WTC11 (cell line): Measurements from ENCODE around the gene DNAJA4. TPM values are rescaled to one million over a fixed set of nuclear protein-coding genes. Genes with fewer than 3 reads are reported as not detected.

Experiments
- ATAC-seq: fragments of 200-7000 bp; cut with Tn5 transposase; 2 replicates; pipeline ENCODE4 v1.10.0; 2021; ENCODE audit warnings: mild to moderate bottlenecking, moderate library complexity
- CTCF ChIA-PET: fragments of 300-600 bp; sonication (Branson Sonifier 250); formaldehyde crosslinking; loops from one replicate; lab custom pipeline; 2021; ENCODE audit warnings: antibody characterized with exemption; lab: Charles Lee
- POLR2A ChIA-PET: fragments of 350-600 bp; sonication (Branson Sonifier 250); formaldehyde crosslinking; loops from one replicate; lab custom pipeline; 2021; ENCODE audit warnings: antibody characterized with exemption; lab: Charles Lee
- DNase-seq: peaks from one replicate; pipeline ENCODE4 v3.0.0; 2021; ENCODE audit warnings: low spot score
- H3K27ac Mint-ChIP-seq: 2 replicates; pipeline ENCODE4 v1.8.0; 2021; ENCODE audit warnings: mixed read lengths
- H3K27me3 Mint-ChIP-seq: 2 replicates; pipeline ENCODE4 v1.8.0; 2021; ENCODE audit warnings: low read depth, mild to moderate bottlenecking, moderate library complexity, mixed read lengths
- H3K36me3 Mint-ChIP-seq: 2 replicates; pipeline ENCODE4 v1.8.0; 2021; ENCODE audit warnings: mixed read lengths
- H3K4me1 Mint-ChIP-seq: 2 replicates; pipeline ENCODE4 v1.8.0; 2022; ENCODE audit warnings: mixed read lengths
- H3K4me3 Mint-ChIP-seq: 2 replicates; pipeline ENCODE4 v1.8.0; 2021; ENCODE audit warnings: mild to moderate bottlenecking, moderate library complexity, mixed read lengths
- H3K9me3 Mint-ChIP-seq: 2 replicates; pipeline ENCODE4 v1.8.0; 2021; ENCODE audit warnings: mixed read lengths
- ATF1 ChIP-seq: sonication (generic); formaldehyde crosslinking; IDR thresholded peaks from 2 replicates; pipeline ENCODE4 v1.8.1; 2023; ENCODE audit warnings: mild to moderate bottlenecking, moderate library complexity, missing genetic modification reagents
- CREM ChIP-seq: sonication (generic); formaldehyde crosslinking; IDR thresholded peaks from 2 replicates; pipeline ENCODE4 v1.8.1; 2022; ENCODE audit warnings: mild to moderate bottlenecking, missing genetic modification reagents, moderate library complexity
- ETV6 ChIP-seq: sonication (generic); formaldehyde crosslinking; IDR thresholded peaks from 2 replicates; pipeline ENCODE4 v1.8.1; 2022; ENCODE audit warnings: mild to moderate bottlenecking, missing genetic modification reagents
- FOXJ3 ChIP-seq: sonication (generic); formaldehyde crosslinking; IDR thresholded peaks from 2 replicates; pipeline ENCODE4 v1.9.0; 2021; ENCODE audit warnings: missing genetic modification reagents, mild to moderate bottlenecking, borderline replicate concordance
- FOXK1 ChIP-seq: sonication (generic); formaldehyde crosslinking; IDR thresholded peaks from 2 replicates; pipeline ENCODE4 v1.8.0; 2022; ENCODE audit warnings: mild to moderate bottlenecking, moderate library complexity, missing genetic modification reagents
- FOXP1 ChIP-seq: sonication (generic); formaldehyde crosslinking; IDR thresholded peaks from 2 replicates; pipeline ENCODE4 v1.8.0; 2022; ENCODE audit warnings: missing genetic modification reagents, mild to moderate bottlenecking, moderate library complexity, borderline replicate concordance
- MXD4 ChIP-seq: fragments of 250-450 bp; sonication (Bioruptor Pico); IDR thresholded peaks from 2 replicates; pipeline ENCODE4 v1.8.0; 2021; ENCODE audit warnings: mild to moderate bottlenecking, moderate library complexity, borderline replicate concordance
- NFATC4 ChIP-seq: fragments of 250-450 bp; sonication (Bioruptor Pico); IDR thresholded peaks from 2 replicates; pipeline ENCODE4 v1.9.0; 2021; ENCODE audit warnings: mild to moderate bottlenecking
- RORB ChIP-seq: fragments of 250-450 bp; sonication (Bioruptor Pico); IDR thresholded peaks from 2 replicates; pipeline ENCODE4 v1.9.0; 2021; ENCODE audit warnings: mild to moderate bottlenecking
- SP1 ChIP-seq: sonication (generic); formaldehyde crosslinking; conservative IDR thresholded peaks from 2 replicates; pipeline ENCODE4 v1.8.1; 2022; ENCODE audit warnings: missing genetic modification reagents
- ZNF317 ChIP-seq: sonication (generic); formaldehyde crosslinking; IDR thresholded peaks from 2 replicates; pipeline ENCODE4 v1.8.1; 2023; ENCODE audit warnings: low read depth, mild to moderate bottlenecking, moderate library complexity, missing genetic modification reagents, borderline replicate concordance
- ZNF416 ChIP-seq: fragments of 250-450 bp; sonication (Bioruptor Pico); IDR thresholded peaks from 2 replicates; pipeline ENCODE4 v1.9.0; 2021; ENCODE audit warnings: mild to moderate bottlenecking, inconsistent platforms
- total RNA-seq: library from RNA; stranded (reverse); gene quantifications from 3 replicates; pipeline ENCODE4 v1.2.3, GENCODE V29; 2021
- TF ChIP-seq, protein P1 (sequence below): sonication (generic); formaldehyde crosslinking; IDR thresholded peaks from 2 replicates; pipeline ENCODE4 v1.8.0; 2023; ENCODE audit warnings: missing genetic modification reagents, mild to moderate bottlenecking, borderline replicate concordance
- TF ChIP-seq, protein P2 (sequence below): sonication (generic); formaldehyde crosslinking; IDR thresholded peaks from 2 replicates; pipeline ENCODE4 v1.8.0; 2022; ENCODE audit warnings: mild to moderate bottlenecking, missing genetic modification reagents
- TF ChIP-seq, protein P3 (sequence below): sonication (generic); formaldehyde crosslinking; conservative IDR thresholded peaks from 2 replicates; pipeline ENCODE4 v1.8.1; 2022; ENCODE audit warnings: mild to moderate bottlenecking, missing genetic modification reagents
- TF ChIP-seq, protein P4 (sequence below): sonication (generic); formaldehyde crosslinking; IDR thresholded peaks from 2 replicates; pipeline ENCODE4 v1.8.1; 2022; ENCODE audit warnings: low read depth, missing genetic modification reagents, borderline replicate concordance
- TF ChIP-seq, protein P5 (sequence below): sonication (generic); formaldehyde crosslinking; IDR thresholded peaks from 2 replicates; pipeline ENCODE4 v1.8.1; 2023; ENCODE audit warnings: mild to moderate bottlenecking, missing genetic modification reagents, borderline replicate concordance
- TF ChIP-seq, protein P6 (sequence below): sonication (generic); formaldehyde crosslinking; IDR thresholded peaks from 2 replicates; pipeline ENCODE4 v1.8.0; 2022; ENCODE audit warnings: mild to moderate bottlenecking, missing genetic modification reagents
- TF ChIP-seq, protein P7 (sequence below): sonication (generic); formaldehyde crosslinking; IDR thresholded peaks from 2 replicates; pipeline ENCODE4 v1.8.1; 2022; ENCODE audit warnings: mild to moderate bottlenecking, missing genetic modification reagents, moderate library complexity, borderline replicate concordance

The DNAJA4 gene
- total RNA-seq, 1 experiment from 2014 or later: 7.8 TPM

DNA sequence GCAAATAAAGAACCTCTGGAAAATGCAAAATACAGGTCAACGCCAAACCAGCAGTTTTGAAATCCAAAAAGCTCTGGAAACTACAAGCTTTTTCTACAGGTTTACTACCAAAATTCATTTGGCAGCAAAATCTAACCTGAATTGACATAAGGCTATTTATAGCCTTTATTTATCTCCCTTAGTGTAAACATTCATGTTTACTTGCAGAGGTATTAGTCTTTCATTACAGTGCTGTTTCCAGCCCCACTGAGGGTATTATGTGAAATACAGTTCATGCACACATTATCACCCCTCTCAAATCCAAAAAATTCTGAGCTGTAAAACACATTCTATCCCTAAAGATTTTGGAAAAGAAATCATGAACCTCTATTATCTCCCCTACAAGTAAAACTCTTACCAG, 27.9 kb downstream of the DNAJA4 start:
- H3K27ac Mint-ChIP-seq: no peak overlapping the region
- ATAC-seq: no peak

DNA sequence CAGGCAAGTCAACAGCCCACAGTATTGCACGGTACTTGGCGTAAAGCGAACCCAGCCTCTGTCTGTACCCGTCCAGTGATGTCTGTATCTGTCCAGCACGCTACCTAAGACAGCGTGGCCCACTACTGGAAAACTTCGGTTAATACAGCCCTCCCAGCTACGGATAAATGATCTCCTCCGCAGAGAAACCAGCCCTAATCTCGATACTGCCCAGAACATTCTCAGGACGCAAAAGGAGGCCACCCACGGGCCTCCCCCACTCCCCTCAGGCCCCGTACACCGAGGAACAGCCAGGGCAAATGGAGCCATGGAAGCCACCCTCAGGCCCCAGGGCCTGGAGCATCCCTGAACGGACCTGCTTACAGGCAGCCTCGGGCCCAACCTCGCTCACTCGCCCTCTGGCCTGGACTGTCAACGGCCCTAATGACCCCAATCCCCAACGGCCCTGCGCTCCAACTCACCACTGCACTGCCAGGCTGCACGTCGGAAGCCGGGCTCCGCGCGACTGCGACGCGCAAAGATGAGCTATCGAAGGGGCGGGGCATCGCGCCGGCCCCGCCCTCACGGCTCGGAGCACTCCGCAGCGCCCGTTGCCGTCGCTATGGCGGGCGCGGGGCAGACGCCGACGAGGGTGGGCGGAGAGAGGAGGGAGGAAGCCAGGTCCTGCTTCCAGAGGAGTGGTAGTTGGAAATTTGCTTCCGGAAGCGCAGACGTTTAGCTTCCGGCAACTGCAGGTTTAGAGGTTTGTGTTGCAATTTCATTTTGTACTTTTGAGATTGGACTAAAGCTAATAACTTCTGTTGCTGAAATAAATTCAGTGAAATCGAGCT, 35.0 kb downstream of the DNAJA4 start, which contains the start of gene SKIC8:
Gene SKIC8 (minus strand): TSS at position 509 of the 830 bp plus-strand sequence. CDS start 3,923 bp downstream, outside the sequence.
- DNase-seq: peak; percentile 91
- POLR2A ChIA-PET: interaction anchor here (0.7 to 1.1 kb wide), 5 partner anchors 138 to 452 kb away, joined by 3 to 5 read pairs (median 3); partner anchors contain the start of genes CHRNA5, HYKK and IREB2
- Mint-ChIP-seq H3K36me3 (peaks cover 4% of the 10 kb centered on the region; the same call in 1 of the 2 replicates), H3K9me3 (no peaks in the 10 kb centered on the region), H3K4me1 (peaks cover 4% of the 10 kb centered on the region), H3K27me3 (peaks cover 12% of the 10 kb centered on the region), H3K27ac (peak within 1 kb of the TSS; percentile 91), H3K4me3 (peak within 1 kb of the TSS; percentile 95)
- CTCF ChIA-PET: interaction anchor here (0.7 to 1.7 kb wide), 22 partner anchors 9 to 512 kb away, joined by 3 to 11 read pairs (median 4); partner anchors contain the start of genes ADAMTS7, CHRNA5, IDH3A and IREB2
- peak; percentile 94 for ATAC-seq
- TF ChIP-seq CREM (CRISPR knock-in tag) (peak; percentile 95), ATF1 (CRISPR knock-in tag) (peak; percentile 50; the same call in 1 of the 2 replicates), FOXJ3 (CRISPR knock-in tag) (no peak), RORB (no peak), ETV6 (CRISPR knock-in tag) (peak; percentile 93), FOXK1 (CRISPR knock-in tag) (peak; percentile 83), ZNF416 (CRISPR knock-in tag) (0 out of 2 replicates have a peak, but pooled peaks have one; percentile 49), SP1 (CRISPR knock-in tag) (peak; percentile 100), FOXP1 (CRISPR knock-in tag) (peak; percentile 70; the same call in 1 of the 2 replicates)
- TF ChIP-seq, protein P1, sequence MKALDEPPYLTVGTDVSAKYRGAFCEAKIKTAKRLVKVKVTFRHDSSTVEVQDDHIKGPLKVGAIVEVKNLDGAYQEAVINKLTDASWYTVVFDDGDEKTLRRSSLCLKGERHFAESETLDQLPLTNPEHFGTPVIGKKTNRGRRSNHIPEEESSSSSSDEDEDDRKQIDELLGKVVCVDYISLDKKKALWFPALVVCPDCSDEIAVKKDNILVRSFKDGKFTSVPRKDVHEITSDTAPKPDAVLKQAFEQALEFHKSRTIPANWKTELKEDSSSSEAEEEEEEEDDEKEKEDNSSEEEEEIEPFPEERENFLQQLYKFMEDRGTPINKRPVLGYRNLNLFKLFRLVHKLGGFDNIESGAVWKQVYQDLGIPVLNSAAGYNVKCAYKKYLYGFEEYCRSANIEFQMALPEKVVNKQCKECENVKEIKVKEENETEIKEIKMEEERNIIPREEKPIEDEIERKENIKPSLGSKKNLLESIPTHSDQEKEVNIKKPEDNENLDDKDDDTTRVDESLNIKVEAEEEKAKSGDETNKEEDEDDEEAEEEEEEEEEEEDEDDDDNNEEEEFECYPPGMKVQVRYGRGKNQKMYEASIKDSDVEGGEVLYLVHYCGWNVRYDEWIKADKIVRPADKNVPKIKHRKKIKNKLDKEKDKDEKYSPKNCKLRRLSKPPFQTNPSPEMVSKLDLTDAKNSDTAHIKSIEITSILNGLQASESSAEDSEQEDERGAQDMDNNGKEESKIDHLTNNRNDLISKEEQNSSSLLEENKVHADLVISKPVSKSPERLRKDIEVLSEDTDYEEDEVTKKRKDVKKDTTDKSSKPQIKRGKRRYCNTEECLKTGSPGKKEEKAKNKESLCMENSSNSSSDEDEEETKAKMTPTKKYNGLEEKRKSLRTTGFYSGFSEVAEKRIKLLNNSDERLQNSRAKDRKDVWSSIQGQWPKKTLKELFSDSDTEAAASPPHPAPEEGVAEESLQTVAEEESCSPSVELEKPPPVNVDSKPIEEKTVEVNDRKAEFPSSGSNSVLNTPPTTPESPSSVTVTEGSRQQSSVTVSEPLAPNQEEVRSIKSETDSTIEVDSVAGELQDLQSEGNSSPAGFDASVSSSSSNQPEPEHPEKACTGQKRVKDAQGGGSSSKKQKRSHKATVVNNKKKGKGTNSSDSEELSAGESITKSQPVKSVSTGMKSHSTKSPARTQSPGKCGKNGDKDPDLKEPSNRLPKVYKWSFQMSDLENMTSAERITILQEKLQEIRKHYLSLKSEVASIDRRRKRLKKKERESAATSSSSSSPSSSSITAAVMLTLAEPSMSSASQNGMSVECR (CRISPR knock-in tag): peak; percentile 76; the same call in 1 of the 2 replicates
- TF ChIP-seq, protein P2, sequence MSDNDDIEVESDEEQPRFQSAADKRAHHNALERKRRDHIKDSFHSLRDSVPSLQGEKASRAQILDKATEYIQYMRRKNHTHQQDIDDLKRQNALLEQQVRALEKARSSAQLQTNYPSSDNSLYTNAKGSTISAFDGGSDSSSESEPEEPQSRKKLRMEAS: peak; percentile 79
- TF ChIP-seq, protein P3, sequence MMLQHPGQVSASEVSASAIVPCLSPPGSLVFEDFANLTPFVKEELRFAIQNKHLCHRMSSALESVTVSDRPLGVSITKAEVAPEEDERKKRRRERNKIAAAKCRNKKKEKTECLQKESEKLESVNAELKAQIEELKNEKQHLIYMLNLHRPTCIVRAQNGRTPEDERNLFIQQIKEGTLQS (CRISPR knock-in tag): no peak
- TF ChIP-seq, protein P4, sequence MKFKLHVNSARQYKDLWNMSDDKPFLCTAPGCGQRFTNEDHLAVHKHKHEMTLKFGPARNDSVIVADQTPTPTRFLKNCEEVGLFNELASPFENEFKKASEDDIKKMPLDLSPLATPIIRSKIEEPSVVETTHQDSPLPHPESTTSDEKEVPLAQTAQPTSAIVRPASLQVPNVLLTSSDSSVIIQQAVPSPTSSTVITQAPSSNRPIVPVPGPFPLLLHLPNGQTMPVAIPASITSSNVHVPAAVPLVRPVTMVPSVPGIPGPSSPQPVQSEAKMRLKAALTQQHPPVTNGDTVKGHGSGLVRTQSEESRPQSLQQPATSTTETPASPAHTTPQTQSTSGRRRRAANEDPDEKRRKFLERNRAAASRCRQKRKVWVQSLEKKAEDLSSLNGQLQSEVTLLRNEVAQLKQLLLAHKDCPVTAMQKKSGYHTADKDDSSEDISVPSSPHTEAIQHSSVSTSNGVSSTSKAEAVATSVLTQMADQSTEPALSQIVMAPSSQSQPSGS (CRISPR knock-in tag): no peak
- TF ChIP-seq, protein P5, sequence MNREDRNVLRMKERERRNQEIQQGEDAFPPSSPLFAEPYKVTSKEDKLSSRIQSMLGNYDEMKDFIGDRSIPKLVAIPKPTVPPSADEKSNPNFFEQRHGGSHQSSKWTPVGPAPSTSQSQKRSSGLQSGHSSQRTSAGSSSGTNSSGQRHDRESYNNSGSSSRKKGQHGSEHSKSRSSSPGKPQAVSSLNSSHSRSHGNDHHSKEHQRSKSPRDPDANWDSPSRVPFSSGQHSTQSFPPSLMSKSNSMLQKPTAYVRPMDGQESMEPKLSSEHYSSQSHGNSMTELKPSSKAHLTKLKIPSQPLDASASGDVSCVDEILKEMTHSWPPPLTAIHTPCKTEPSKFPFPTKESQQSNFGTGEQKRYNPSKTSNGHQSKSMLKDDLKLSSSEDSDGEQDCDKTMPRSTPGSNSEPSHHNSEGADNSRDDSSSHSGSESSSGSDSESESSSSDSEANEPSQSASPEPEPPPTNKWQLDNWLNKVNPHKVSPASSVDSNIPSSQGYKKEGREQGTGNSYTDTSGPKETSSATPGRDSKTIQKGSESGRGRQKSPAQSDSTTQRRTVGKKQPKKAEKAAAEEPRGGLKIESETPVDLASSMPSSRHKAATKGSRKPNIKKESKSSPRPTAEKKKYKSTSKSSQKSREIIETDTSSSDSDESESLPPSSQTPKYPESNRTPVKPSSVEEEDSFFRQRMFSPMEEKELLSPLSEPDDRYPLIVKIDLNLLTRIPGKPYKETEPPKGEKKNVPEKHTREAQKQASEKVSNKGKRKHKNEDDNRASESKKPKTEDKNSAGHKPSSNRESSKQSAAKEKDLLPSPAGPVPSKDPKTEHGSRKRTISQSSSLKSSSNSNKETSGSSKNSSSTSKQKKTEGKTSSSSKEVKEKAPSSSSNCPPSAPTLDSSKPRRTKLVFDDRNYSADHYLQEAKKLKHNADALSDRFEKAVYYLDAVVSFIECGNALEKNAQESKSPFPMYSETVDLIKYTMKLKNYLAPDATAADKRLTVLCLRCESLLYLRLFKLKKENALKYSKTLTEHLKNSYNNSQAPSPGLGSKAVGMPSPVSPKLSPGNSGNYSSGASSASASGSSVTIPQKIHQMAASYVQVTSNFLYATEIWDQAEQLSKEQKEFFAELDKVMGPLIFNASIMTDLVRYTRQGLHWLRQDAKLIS (CRISPR knock-in tag): no peak
- TF ChIP-seq, protein P6, sequence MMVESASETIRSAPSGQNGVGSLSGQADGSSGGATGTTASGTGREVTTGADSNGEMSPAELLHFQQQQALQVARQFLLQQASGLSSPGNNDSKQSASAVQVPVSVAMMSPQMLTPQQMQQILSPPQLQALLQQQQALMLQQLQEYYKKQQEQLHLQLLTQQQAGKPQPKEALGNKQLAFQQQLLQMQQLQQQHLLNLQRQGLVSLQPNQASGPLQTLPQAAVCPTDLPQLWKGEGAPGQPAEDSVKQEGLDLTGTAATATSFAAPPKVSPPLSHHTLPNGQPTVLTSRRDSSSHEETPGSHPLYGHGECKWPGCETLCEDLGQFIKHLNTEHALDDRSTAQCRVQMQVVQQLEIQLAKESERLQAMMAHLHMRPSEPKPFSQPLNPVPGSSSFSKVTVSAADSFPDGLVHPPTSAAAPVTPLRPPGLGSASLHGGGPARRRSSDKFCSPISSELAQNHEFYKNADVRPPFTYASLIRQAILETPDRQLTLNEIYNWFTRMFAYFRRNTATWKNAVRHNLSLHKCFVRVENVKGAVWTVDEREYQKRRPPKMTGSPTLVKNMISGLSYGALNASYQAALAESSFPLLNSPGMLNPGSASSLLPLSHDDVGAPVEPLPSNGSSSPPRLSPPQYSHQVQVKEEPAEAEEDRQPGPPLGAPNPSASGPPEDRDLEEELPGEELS (CRISPR knock-in tag): peak; percentile 73

More for the DNA sequence above, 27.9 kb downstream of the DNAJA4 start:
- Mint-ChIP-seq H3K9me3 (no peaks in the 10 kb centered on the region), H3K36me3 (peaks cover 18% of the 10 kb centered on the region), H3K27me3 (no peaks in the 10 kb centered on the region), H3K4me1 (no peaks in the 10 kb centered on the region), H3K4me3 (no peak overlapping the region)
- POLR2A ChIA-PET: no interaction called here
- TF ChIP-seq NFATC4 (CRISPR knock-in tag) (no peak), ZNF317 (no peak), MXD4 (CRISPR knock-in tag) (no peak)
- TF ChIP-seq, protein P7, sequence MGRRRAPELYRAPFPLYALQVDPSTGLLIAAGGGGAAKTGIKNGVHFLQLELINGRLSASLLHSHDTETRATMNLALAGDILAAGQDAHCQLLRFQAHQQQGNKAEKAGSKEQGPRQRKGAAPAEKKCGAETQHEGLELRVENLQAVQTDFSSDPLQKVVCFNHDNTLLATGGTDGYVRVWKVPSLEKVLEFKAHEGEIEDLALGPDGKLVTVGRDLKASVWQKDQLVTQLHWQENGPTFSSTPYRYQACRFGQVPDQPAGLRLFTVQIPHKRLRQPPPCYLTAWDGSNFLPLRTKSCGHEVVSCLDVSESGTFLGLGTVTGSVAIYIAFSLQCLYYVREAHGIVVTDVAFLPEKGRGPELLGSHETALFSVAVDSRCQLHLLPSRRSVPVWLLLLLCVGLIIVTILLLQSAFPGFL: no peak
- TF ChIP-seq, all 79 proteins: peak for 0
- DNase-seq: no peak
- CTCF ChIA-PET: no interaction called here
